Non-pigmented ciliary epithelial cell (primary cell): Measurements from ENCODE around the gene LAD1.

Experiments
- DNase-seq: peaks from one replicate; pipeline ENCODE4 v3.0.0-alpha.2; 2010; ENCODE audit warnings: low read depth

The LAD1 gene

GRCh38 chr1:201399018-201399351 is at the start of gene LAD1:
TSS of gene LAD1 (minus strand) at chr1:201399324. CDS start at chr1:201399306, 18 bp downstream.
- no peak for DNase-seq

- DNase-seq = no peak
Observed at GRCh38 chr1:201447903-201448871, 49.1 kb upstream of the LAD1 start.

GRCh38 chr1:201445310-201445709 is 46.2 kb upstream of the LAD1 start:
- no peak for DNase-seq

GRCh38 chr1:201444792-201445191 is 45.7 kb upstream of the LAD1 start:
- no peak for DNase-seq

- no peak for DNase-seq
Observed at GRCh38 chr1:201443747-201444146, 44.6 kb upstream of the LAD1 start.

GRCh38 chr1:201436969-201437368 is 37.8 kb upstream of the LAD1 start:
- DNase-seq = no peak

GRCh38 chr1:201436393-201436792 is 37.3 kb upstream of the LAD1 start:
- no peak for DNase-seq

- no peak for DNase-seq
Observed at GRCh38 chr1:201434266-201434665, 35.1 kb upstream of the LAD1 start.

- no peak for DNase-seq
Observed at GRCh38 chr1:201433609-201434008, 34.5 kb upstream of the LAD1 start.

GRCh38 chr1:201430776-201431175 is 31.7 kb upstream of the LAD1 start:
- DNase-seq = no peak

GRCh38 chr1:201429736-201430501 is 30.8 kb upstream of the LAD1 start:
- DNase-seq = no peak

GRCh38 chr1:201427963-201428362 is 28.8 kb upstream of the LAD1 start:
- no peak for DNase-seq

GRCh38 chr1:201426479-201427310 is 27.6 kb upstream of the LAD1 start:
- no peak for DNase-seq

GRCh38 chr1:201424146-201424545 is 25.0 kb upstream of the LAD1 start:
- no peak for DNase-seq

- no peak for DNase-seq
Observed at GRCh38 chr1:201423655-201424054, 24.5 kb upstream of the LAD1 start.

- DNase-seq = no peak
Observed at GRCh38 chr1:201422436-201423030, 23.4 kb upstream of the LAD1 start.

GRCh38 chr1:201422026-201422425 is 22.9 kb upstream of the LAD1 start:
- DNase-seq = no peak

GRCh38 chr1:201421041-201421440 is 21.9 kb upstream of the LAD1 start:
- no peak for DNase-seq

GRCh38 chr1:201420608-201421002 is 21.5 kb upstream of the LAD1 start:
- no peak for DNase-seq

- DNase-seq = no peak
Observed at GRCh38 chr1:201419746-201420607, 20.9 kb upstream of the LAD1 start.

- no peak for DNase-seq
Observed at GRCh38 chr1:201419256-201419655, 20.1 kb upstream of the LAD1 start.
